ES-I3 (cell line): ENCODE data around the gene DPF3.

Source experiments
- H3K36me3 ChIP-seq: 2 replicates; pipeline ENCODE4 v1.6.1; 2013; ENCODE audit warnings: mild to moderate bottlenecking, low read length, control low read depth, moderate library complexity; ENCODE audit not compliant: insufficient read depth
- H3K4me1 ChIP-seq: 2 replicates; pipeline ENCODE4 v1.6.1; 2013; ENCODE audit warnings: mild to moderate bottlenecking, control low read depth, low read length; ENCODE audit not compliant: insufficient read depth
- H3K9ac ChIP-seq: 2 replicates; pipeline ENCODE4 v1.6.1; 2013; ENCODE audit warnings: low read depth, mild to moderate bottlenecking, low read length, moderate library complexity
- H3K9me3 ChIP-seq: 2 replicates; pipeline ENCODE4 v1.6.1; 2013; ENCODE audit warnings: mild to moderate bottlenecking, low read length, moderate library complexity; ENCODE audit not compliant: control insufficient read depth, insufficient read depth

Gene DPF3

GRCh38 chr14:72730468-72730867 lies 163.4 kb downstream of the DPF3 start:
- H3K9ac ChIP-seq: no peak overlapping the region
- H3K4me1 ChIP-seq: no peaks in the 10 kb centered on the region
- no peaks in the 10 kb centered on the region for H3K36me3 ChIP-seq

GRCh38 chr14:72726444-72726843 lies 167.5 kb downstream of the DPF3 start:
- Histone ChIP-seq H3K4me1 (no peaks in the 10 kb centered on the region), H3K9ac (no peak overlapping the region), H3K36me3 (no peaks in the 10 kb centered on the region), H3K9me3 (no peaks in the 10 kb centered on the region)

More at GRCh38 chr14:72730468-72730867, 163.4 kb downstream of the DPF3 start:
- H3K9me3 ChIP-seq: no peaks in the 10 kb centered on the region

GRCh38 chr14:72723858-72724530 lies 169.9 kb downstream of the DPF3 start:
- no peak overlapping the region for H3K9ac ChIP-seq
- H3K9me3 ChIP-seq: no peaks in the 10 kb centered on the region
- no peaks in the 10 kb centered on the region for H3K4me1 ChIP-seq
- no peaks in the 10 kb centered on the region for H3K36me3 ChIP-seq

GRCh38 chr14:72722201-72722785 lies 171.6 kb downstream of the DPF3 start:
- H3K36me3 ChIP-seq: no peaks in the 10 kb centered on the region
- no peaks in the 10 kb centered on the region for H3K9me3 ChIP-seq
- no peaks in the 10 kb centered on the region for H3K4me1 ChIP-seq
- no peak overlapping the region for H3K9ac ChIP-seq

DNA sequence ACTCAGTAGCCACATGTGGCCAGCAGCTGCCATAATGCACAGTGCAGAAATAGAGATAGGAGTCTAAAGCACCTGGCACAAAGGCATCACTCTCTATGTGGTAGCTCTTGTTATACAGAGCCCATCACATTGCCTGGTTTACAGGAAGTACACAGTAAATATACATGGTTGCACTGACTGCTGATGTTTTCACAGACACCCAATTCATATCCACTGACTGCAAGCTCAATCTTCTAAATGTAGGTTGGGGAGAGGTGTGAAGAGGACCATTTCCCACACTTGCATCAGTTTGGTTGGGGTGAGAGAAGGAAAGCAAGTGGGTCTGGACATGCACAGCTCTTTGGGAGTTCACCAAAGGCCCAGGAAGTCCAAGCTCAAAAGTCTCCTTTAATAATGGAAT lies 172.8 kb downstream of the DPF3 start:
- no peaks in the 10 kb centered on the region for H3K4me1 ChIP-seq
- no peak overlapping the region for H3K9ac ChIP-seq
- H3K36me3 ChIP-seq: no peaks in the 10 kb centered on the region
- no peaks in the 10 kb centered on the region for H3K9me3 ChIP-seq

DNA sequence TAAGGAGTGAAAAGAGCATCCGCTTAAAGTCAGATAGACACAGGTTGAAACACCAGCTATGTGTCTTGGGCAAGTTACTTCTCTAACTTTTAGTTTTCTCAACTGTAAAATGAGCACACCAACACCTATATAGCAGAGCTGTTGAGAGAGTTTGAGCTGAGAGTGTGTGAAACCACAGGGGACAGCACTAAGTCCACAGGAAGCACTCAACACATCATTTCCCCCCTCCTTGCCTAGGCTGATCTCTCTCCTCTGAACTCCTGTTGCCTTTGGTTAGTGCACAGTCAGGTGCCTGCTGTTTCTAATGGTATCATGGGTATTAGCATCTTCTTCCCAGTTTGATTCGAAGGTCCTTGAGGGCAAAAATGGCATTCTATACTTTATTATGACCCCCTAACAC lies 176.7 kb downstream of the DPF3 start:
- Histone ChIP-seq H3K9ac (no peak overlapping the region), H3K4me1 (no peaks in the 10 kb centered on the region), H3K9me3 (no peaks in the 10 kb centered on the region), H3K36me3 (no peaks in the 10 kb centered on the region)

DNA sequence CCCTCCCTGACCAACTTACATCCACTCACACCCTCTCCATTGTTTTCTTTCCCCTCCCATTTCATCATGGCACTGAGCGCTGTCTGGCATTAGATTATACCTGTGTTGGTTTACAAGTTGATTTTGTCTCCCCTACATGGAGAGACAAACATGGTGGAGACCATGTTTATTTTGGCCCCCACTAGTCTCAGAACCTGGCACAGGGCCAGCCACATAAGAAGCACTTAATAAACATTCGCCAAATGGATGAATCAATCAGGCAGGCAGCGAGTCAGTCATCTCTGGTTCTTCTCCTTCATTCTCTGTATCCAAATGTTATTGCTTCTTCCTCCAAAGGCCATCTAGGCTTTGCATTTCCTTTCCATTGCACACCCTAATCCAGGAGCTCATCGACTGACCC lies 177.4 kb downstream of the DPF3 start:
- H3K9me3 ChIP-seq: no peaks in the 10 kb centered on the region
- no peaks in the 10 kb centered on the region for H3K36me3 ChIP-seq

DNA sequence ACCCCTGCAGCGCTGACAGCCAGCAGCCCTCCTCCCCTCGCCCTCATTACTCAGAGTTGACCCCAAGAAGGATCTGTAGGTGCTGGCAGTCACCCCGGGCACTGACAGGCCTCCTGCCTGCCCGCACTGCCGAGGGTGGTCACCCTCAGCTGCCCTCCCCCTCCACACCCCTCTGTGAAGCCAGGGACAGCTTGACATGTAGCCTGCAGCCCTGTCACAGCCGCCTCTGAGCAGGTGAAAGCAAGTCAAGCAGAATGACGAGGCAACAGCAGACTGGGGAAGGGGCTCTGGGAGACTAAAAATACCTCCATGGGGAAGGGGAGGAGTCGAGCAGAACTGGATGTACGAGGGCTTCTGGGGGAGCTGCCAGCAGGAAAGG lies 178.1 kb downstream of the DPF3 start:
- no peak overlapping the region for H3K9ac ChIP-seq
- H3K4me1 ChIP-seq: no peaks in the 10 kb centered on the region
- no peaks in the 10 kb centered on the region for H3K36me3 ChIP-seq
- H3K9me3 ChIP-seq: no peaks in the 10 kb centered on the region

More for the DNA sequence above, 177.4 kb downstream of the DPF3 start:
- H3K4me1 ChIP-seq: no peaks in the 10 kb centered on the region
- H3K9ac ChIP-seq: no peak overlapping the region

- Histone ChIP-seq H3K4me1 (no peaks in the 10 kb centered on the region), H3K9me3 (no peaks in the 10 kb centered on the region), H3K9ac (no peak overlapping the region), H3K36me3 (no peaks in the 10 kb centered on the region)
These were observed 178.6 kb downstream of the DPF3 start for GRCh38 chr14:72715215-72715849.

DNA sequence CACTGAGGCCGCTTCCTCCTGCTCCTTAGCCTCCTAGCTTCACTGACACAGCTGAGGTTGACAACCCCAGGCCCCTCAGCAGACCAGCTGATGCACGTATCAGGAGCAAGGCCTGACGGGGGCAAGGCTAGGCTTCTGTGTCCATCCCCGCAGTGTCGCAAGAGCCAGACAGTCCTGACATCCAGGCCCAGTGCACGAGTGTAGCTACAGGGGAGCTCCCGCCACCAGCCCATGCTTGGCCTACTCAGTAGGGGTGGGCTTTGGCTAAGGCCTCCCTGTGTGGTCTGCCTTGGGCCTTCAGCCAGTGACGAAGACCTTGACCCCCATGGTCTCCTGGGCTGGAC lies 179.1 kb downstream of the DPF3 start:
- H3K9ac ChIP-seq: no peak overlapping the region
- H3K9me3 ChIP-seq: no peaks in the 10 kb centered on the region
- no peaks in the 10 kb centered on the region for H3K4me1 ChIP-seq
- no peaks in the 10 kb centered on the region for H3K36me3 ChIP-seq

GRCh38 chr14:72714094-72714493 lies 179.8 kb downstream of the DPF3 start:
- Histone ChIP-seq H3K9ac (no peak overlapping the region), H3K9me3 (no peaks in the 10 kb centered on the region), H3K36me3 (no peaks in the 10 kb centered on the region), H3K4me1 (no peaks in the 10 kb centered on the region)

DNA sequence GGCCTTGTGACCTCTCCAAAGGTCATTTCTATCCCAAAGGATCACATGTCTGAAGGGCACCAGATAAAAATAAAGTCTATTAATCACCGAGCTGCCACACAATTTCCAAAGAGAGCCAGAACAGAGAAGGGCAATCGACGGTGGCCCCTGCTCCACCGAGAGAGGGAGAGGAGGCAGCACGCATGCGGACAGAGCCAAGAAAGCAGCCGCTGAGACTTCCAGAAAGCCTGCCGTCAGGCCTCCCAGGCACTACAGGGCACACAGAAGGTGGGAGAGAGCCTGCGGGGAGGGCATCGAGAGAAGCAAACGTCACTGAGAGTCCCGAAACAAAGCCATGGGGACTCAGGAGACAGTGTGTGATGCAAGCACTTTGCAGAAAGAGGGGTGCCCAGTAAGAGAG lies 182.0 kb downstream of the DPF3 start:
- Histone ChIP-seq H3K4me1 (peaks cover 4% of the 10 kb centered on the region; the same call in 1 of the 2 replicates), H3K9ac (no peak overlapping the region), H3K36me3 (no peaks in the 10 kb centered on the region), H3K9me3 (no peaks in the 10 kb centered on the region)

GRCh38 chr14:72709916-72710611 lies 183.8 kb downstream of the DPF3 start:
- Histone ChIP-seq H3K4me1 (peaks cover 4% of the 10 kb centered on the region; the same call in 1 of the 2 replicates), H3K9ac (no peak overlapping the region), H3K9me3 (no peaks in the 10 kb centered on the region), H3K36me3 (no peaks in the 10 kb centered on the region)

- H3K9me3 ChIP-seq: no peaks in the 10 kb centered on the region
- H3K36me3 ChIP-seq: no peaks in the 10 kb centered on the region
- no peak overlapping the region for H3K9ac ChIP-seq
- H3K4me1 ChIP-seq: peaks cover 10% of the 10 kb centered on the region; the same call in 1 of the 2 replicates
These were observed 185.0 kb downstream of the DPF3 start for GRCh38 chr14:72708708-72709475.
